ENCODE measurements around the gene MEIS3.

Gene MEIS3

DNA sequence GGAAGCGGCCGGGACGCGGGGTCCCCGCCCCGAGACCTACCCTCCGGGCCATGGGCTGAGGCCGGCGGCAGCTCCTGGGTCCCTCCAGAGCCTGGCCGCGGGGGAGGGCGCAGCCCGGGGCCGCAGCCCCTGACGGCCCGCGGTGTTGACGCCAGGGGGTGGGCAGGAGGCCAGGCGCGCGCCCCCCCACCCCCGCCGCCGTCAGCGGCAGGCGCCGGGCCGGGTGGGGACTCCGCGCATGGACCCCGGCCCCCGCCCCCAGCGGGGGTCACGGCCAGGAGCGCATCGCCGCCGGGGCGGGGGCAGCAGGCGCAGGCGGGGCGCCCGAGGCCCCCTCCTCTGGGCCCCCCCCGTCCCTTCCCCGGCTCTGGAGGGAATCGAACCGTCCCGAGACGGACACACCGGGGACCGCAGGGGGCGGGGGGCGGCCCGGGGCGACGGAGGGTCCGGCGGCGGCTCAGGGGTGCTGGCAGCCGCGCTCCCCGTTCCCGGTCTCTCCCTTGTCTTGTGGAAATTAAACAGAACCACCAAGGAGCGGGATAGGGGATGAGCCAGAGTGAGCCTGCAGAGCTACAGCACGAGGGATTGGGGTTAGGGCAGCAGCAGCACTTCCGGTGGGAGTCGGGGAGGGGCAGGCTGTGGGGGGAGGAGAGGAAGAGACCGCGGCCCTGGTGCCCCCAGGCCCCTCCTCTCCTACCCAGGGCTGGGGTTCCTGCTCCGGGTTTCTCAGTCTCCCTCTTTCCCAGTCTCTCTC is at the start of gene MEIS3:
TSS of gene MEIS3 (minus strand) at position 498 of the 754 bp plus-strand sequence. CDS start at position 52, 446 bp downstream.
- DNase-seq (ENCODE audit: low spot score) = no peak

DNA sequence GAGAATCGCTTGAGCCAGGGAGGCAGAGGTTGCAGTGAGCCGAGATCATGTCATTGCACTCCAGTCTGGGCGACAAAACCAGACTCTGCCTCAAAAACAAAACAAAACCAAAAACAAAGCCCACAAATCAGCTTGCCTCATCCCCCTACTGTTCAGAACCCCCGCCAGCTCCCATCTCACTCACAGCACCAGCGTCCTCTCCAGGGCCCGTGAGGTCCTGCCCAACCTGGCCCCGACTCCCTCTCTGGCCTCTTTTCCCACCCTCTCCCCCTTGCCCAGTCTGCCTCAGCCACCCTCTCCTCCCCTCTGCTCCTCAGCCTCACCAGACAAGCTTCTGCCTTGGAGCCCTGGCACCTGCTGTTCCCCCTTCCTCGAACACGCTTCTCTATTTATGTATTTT is 48.6 kb upstream of the MEIS3 start:
- DNase-seq (ENCODE audit: low spot score) = no peak

DNA sequence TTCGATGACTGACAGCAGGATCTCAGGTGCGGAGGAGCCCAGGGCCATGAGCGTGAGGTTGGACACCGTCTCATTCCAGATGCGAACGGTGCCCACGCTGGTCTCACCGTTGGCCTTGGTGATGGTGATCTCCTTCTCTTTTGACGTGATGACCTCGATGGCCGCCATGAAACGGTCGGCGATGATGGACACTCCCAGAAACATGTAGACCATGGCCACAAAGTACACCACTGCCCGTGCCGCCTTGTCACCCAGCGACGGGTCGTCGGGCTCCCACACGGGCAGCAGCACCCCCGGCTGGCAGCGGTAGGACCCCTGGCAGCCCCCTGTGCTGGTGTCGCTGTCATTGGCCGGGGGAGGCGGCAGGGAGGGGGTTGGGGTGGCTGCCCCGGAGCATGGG is 46.6 kb upstream of the MEIS3 start:
- no peak for DNase-seq (ENCODE audit: low spot score)

DNA sequence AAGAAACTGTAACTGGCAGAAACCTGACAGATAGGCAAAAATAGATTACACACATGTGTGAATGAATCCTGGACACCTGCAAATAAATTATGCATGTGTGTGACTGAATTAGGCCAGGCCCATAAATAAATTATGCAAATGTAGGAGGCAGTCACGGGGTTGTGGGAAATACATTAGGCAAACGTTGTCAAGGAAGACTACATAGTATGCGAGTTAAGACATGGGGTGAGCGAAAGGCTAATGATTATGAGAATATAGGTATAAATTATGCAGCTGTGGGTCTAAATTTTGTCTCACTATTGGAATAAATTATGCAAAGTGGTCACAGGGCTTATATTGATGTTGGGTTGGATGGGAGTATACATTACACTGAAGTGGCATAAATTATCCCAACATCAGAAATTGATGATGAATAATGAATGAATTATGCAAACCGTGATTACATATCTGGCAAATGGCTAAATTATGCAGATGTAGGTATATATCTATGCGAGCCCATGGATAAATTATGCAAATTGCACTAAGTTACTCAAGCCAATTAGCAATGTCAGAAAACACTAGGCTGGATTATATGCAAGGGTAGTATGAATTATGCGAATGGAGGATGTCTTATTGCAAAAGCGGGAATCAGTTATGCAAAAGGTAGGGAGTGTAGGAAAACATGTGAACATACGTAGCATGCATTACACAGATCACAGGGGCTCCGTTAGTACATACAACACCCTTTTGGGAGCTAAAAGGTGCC is 45.5 kb upstream of the MEIS3 start:
- DNase-seq (ENCODE audit: low spot score) = no peak

DNA sequence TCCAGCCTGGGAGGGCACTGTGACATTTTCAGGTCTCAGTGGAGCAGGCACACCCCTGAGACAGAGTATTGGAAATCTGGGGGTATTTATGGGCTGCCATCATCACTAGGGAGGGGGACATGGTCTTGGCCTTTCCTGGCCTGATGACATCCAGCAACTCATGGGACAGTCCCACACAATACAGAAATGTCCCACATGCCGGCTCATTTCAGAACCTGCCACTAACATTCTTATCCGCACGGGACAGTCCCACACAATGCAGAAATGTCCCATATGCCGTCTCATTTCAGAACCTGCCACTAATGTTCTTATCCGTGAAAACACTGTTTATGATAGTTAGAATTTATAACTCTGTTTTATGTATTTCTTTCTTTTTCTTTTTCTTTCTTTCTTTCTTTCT is 42.5 kb upstream of the MEIS3 start:
- no peak for DNase-seq (ENCODE audit: low spot score)

DNA sequence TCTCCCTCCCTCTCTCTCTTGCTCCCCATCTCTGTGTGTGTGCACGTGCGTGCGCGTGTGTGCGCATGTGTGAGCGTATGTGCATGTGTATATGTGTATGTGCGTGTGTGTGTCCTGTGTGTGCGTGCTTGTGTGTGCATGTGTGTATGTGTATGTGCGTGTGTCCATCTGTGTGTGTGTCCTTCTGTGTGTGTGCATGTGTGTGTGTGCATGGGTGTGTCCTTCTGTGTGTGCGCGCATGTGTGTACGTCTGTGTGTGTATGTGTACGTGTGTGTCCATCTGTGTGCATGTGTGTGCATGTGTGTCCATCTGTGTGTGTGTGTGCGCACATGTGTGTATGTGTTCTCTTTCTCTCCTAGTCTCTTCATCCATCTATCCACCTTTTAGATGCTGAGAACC is 40.1 kb upstream of the MEIS3 start:
- no peak for DNase-seq (ENCODE audit: low spot score)

DNA sequence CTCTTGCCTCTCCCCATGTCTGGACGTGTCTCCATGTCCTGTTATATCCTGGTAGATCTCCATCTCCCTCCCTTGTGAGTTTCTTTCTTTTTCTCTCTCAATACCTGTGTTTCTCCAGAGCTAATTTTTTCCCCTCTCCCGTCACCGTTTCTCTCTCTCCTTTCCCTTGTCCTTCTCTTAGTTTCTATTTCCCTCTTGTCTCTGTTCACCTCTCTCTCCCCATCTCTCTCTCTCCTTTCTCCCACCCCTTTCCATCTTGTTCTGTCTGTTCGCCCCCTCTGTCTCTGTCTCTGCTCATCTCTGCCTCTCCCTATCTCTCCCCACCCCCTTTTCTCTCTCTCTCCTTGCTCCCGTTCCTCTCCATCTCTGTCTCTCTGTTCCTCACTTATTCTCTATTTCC is 39.3 kb upstream of the MEIS3 start:
- no peak for DNase-seq (ENCODE audit: low spot score)

- no peak for DNase-seq (ENCODE audit: low spot score)
Observed at GRCh38 chr19:47456721-47457474, 37.6 kb upstream of the MEIS3 start.

GRCh38 chr19:47450478-47450877 is 31.2 kb upstream of the MEIS3 start:
- DNase-seq (ENCODE audit: low spot score) = no peak

- DNase-seq (ENCODE audit: low spot score) = no peak
Observed at GRCh38 chr19:47448360-47448727, 29.0 kb upstream of the MEIS3 start.

DNA sequence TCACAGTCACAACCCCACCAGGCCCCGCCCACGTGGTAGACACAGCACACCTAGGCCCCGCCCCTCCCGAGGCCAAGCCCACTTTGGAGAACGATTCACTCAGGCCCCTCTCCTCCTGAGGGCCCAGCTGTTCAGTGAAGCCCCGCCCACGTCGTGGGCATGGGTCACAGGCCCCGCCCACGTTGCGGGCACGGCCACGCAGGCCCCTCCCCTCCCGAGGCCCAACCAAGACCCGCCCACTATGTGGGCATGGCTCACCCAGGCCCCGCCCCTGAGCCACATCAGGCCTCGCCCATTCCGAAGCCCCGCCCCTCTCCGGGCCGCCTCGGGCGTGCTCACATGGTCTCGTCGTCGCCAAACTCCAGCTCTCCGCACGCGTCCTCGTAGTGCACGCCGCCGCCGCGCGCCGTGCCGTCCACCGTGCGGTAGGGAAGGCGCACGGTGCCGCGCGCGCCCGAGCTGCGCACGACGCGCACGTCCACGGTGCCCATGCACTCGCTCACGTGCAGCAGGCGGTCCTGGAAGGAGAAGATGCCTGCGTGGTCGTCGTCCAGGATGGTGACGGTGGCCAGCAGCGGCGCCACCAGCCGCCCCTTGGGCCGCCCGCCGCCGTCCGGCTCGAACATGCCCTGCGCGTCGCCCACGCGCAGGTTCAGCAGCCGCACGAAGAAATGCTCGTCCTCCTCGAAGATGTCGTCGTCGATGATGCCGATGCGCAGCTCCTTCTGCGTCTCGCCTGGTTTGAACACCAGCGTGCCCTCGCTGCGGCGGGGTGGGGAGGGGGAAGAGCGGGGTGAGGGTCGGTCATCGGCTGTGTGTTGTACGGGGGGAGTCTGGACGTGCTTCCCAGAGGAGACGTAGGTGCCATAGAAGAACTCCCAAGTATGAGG is 28.4 kb upstream of the MEIS3 start:
- no peak for DNase-seq (ENCODE audit: low spot score)

GRCh38 chr19:47446534-47447469 is 27.5 kb upstream of the MEIS3 start:
- DNase-seq (ENCODE audit: low spot score) = no peak

- peak; percentile 56 for DNase-seq (ENCODE audit: low spot score)
Observed at GRCh38 chr19:47445937-47446402, 26.6 kb upstream of the MEIS3 start.

GRCh38 chr19:47445527-47445926 is 26.2 kb upstream of the MEIS3 start:
- DNase-seq (ENCODE audit: low spot score) = no peak

GRCh38 chr19:47444388-47444821 is 25.1 kb upstream of the MEIS3 start:
- DNase-seq (ENCODE audit: low spot score) = peak; percentile 33

DNA sequence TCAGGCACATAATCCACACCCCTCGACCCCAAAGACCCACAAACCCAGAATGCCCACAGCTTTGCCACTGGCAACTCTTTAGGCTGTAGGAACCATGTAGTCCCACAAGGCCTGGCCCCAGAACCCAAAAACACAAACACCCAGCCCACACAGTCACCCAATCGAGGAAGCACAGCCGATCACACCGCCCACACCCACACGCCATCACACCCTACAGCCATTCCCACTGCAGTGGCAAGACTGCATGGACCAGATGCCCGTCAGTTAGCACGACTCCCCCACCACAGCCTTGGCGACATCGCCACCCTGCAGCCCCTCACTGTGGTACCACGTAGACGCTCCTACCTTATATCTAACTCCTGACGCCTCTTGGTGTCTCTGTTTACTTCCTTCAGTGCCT is 24.0 kb upstream of the MEIS3 start:
- no peak for DNase-seq (ENCODE audit: low spot score)

GRCh38 chr19:47438793-47439220 is 19.5 kb upstream of the MEIS3 start:
- no peak for DNase-seq (ENCODE audit: low spot score)

GRCh38 chr19:47437500-47437899 is 18.2 kb upstream of the MEIS3 start:
- DNase-seq (ENCODE audit: low spot score) = no peak

DNA sequence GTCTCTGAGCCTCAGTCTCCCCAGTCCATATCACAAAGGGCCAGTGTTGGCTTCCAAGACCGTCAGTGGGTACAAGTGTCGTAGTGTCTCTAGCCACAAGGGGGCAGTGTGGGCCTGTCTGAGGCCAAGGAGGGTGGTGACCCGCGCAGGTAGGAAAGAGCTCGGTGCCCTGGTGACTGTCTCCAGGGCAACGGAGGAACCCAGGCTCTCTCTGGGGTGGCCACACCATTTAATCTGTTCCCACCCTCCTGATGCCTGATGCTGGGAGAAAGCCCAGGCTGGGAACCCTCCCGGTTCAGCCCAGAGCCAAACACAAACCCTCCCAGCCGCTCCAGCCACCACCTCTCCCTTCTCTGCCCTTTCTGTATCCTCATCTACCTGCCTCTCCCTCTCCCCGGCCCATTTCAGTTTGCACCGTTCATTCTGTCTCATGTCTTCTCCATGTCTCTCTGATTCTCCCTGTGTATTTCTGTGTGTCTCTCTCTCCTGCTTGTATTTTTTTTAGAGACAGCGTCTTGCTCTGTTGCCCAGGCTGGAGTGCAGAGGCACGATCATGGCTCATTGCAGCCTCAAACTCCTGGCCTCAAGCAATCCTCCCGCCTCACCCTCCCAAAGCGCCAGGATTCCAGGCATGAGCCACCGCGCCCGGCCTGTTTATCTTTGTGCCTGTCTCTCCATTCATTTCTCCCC is 17.5 kb upstream of the MEIS3 start:
- DNase-seq (ENCODE audit: low spot score) = peak; percentile 82

GRCh38 chr19:47435883-47436417 is 16.6 kb upstream of the MEIS3 start:
- DNase-seq (ENCODE audit: low spot score) = no peak
